HAP-1 (cell line): Measurements from ENCODE around the gene SLC6A12.
"Not testable (repeated sequence)": the region's sequence is repeated elsewhere in the genome, so short reads cannot be mapped to it uniquely, and the experiment has no call there.

Experiments used
- DNase-seq, 2 experiments: peaks; one replicate each; pipeline ENCODE4 v3.0.0-alpha.2; 2016 to 2020; ENCODE audit warnings: low spot score in 2 of 2
- H3K27me3 ChIP-seq: fragments of 250-450 bp; sonication (Bioruptor Pico); 2 replicates; pipeline ENCODE4 v1.5.1; 2020; ENCODE audit warnings: low read depth, mild to moderate bottlenecking, moderate library complexity
- H3K36me3 ChIP-seq: fragments of 250-450 bp; sonication (Bioruptor Pico); replicated peaks from 2 replicates; pipeline ENCODE4 v1.5.1; 2020; ENCODE audit warnings: mild to moderate bottlenecking
- H3K4me1 ChIP-seq: fragments of 250-450 bp; sonication (Bioruptor Pico); 2 replicates; pipeline ENCODE4 v1.5.1; 2020; ENCODE audit warnings: mild to moderate bottlenecking
- H3K4me3 ChIP-seq: fragments of 250-450 bp; sonication (Bioruptor Pico); 2 replicates; pipeline ENCODE4 v1.5.1; 2020; ENCODE audit warnings: mild to moderate bottlenecking, moderate library complexity
- H3K9me3 ChIP-seq: fragments of 250-450 bp; sonication (Bioruptor Pico); 2 replicates; pipeline ENCODE4 v1.5.1; 2020; ENCODE audit warnings: mild to moderate bottlenecking, moderate library complexity
- in situ Hi-C: fragments of 300-500 bp; cut with MboI; formaldehyde crosslinking; loops from 3 replicates; pipeline ENCODE4 v1.14.3; 2020; ENCODE audit warnings: low sequenced_read_pairs, inconsistent platforms, mixed read lengths

The SLC6A12 gene

GRCh38 chr12:241266-241665, 27.3 kb upstream of the SLC6A12 start:
- in situ Hi-C loops, result no loop called here
- no peak overlapping the region for H3K4me3 ChIP-seq
- DNase-seq, result no peak
- H3K36me3 ChIP-seq, result no peaks in the 10 kb centered on the region
- H3K4me1 ChIP-seq, result no peaks in the 10 kb centered on the region
- no peaks in the 10 kb centered on the region for H3K27me3 ChIP-seq
- peaks cover 3% of the 10 kb centered on the region for H3K9me3 ChIP-seq

- no peaks in the 10 kb centered on the region for H3K4me1 ChIP-seq
- in situ Hi-C loops, result no loop called here
- no peak overlapping the region for H3K4me3 ChIP-seq
- H3K9me3 ChIP-seq, result peaks cover 3% of the 10 kb centered on the region; the same call in 1 of the 2 replicates
- no peaks in the 10 kb centered on the region for H3K27me3 ChIP-seq
- H3K36me3 ChIP-seq, result no peaks in the 10 kb centered on the region
- no peak for DNase-seq
These were observed 26.6 kb upstream of the SLC6A12 start for GRCh38 chr12:240566-240965.

GRCh38 chr12:238736-239398, 24.9 kb upstream of the SLC6A12 start:
- Histone ChIP-seq H3K36me3 (no peaks in the 10 kb centered on the region), H3K4me3 (no peak overlapping the region), H3K4me1 (no peaks in the 10 kb centered on the region), H3K27me3 (no peaks in the 10 kb centered on the region), H3K9me3 (peaks cover 3% of the 10 kb centered on the region; the same call in 1 of the 2 replicates)
- in situ Hi-C loops, result no loop called here
- no peak for DNase-seq

GRCh38 chr12:238116-238515, 24.2 kb upstream of the SLC6A12 start:
- no peak overlapping the region for H3K4me3 ChIP-seq
- H3K9me3 ChIP-seq, result peaks cover 3% of the 10 kb centered on the region; the same call in 1 of the 2 replicates
- no peaks in the 10 kb centered on the region for H3K36me3 ChIP-seq
- in situ Hi-C loops, result no loop called here
- no peak for DNase-seq
- H3K4me1 ChIP-seq, result no peaks in the 10 kb centered on the region
- H3K27me3 ChIP-seq, result no peaks in the 10 kb centered on the region

- in situ Hi-C loops, result no loop called here
- Histone ChIP-seq H3K4me1 (no peaks in the 10 kb centered on the region), H3K4me3 (no peak overlapping the region), H3K9me3 (peaks cover 3% of the 10 kb centered on the region; the same call in 1 of the 2 replicates), H3K27me3 (no peaks in the 10 kb centered on the region), H3K36me3 (no peaks in the 10 kb centered on the region)
- DNase-seq, result no peak
These were observed 23.3 kb upstream of the SLC6A12 start for GRCh38 chr12:237026-237815.

GRCh38 chr12:236445-236844, 22.5 kb upstream of the SLC6A12 start:
- DNase-seq, result no peak
- no peaks in the 10 kb centered on the region for H3K4me1 ChIP-seq
- peaks cover 3% of the 10 kb centered on the region; the same call in 1 of the 2 replicates for H3K9me3 ChIP-seq
- no peak overlapping the region for H3K4me3 ChIP-seq
- no peaks in the 10 kb centered on the region for H3K36me3 ChIP-seq
- in situ Hi-C loops, result no loop called here
- H3K27me3 ChIP-seq, result no peaks in the 10 kb centered on the region

- H3K4me1 ChIP-seq, H3K36me3 ChIP-seq, in situ Hi-C loops, DNase-seq, H3K4me3 ChIP-seq, H3K27me3 ChIP-seq, H3K9me3 ChIP-seq: not testable (repeated sequence)
These were observed 22.0 kb upstream of the SLC6A12 start for GRCh38 chr12:235967-236366.

GRCh38 chr12:234891-235415, 21.0 kb upstream of the SLC6A12 start:
- peaks cover 3% of the 10 kb centered on the region; the same call in 1 of the 2 replicates for H3K9me3 ChIP-seq
- no peak for DNase-seq
- no peaks in the 10 kb centered on the region for H3K36me3 ChIP-seq
- H3K4me1 ChIP-seq, result no peaks in the 10 kb centered on the region
- in situ Hi-C loops, result no loop called here
- H3K4me3 ChIP-seq, result no peak overlapping the region
- H3K27me3 ChIP-seq, result no peaks in the 10 kb centered on the region

- 0 out of 2 replicates have a peak, but pooled peaks cover 2% of the 10 kb centered on the region for H3K27me3 ChIP-seq
- DNase-seq, result no peak
- no peaks in the 10 kb centered on the region for H3K36me3 ChIP-seq
- no peaks in the 10 kb centered on the region for H3K4me1 ChIP-seq
- in situ Hi-C loops, result no loop called here
- no peak overlapping the region for H3K4me3 ChIP-seq
- H3K9me3 ChIP-seq, result peaks cover 3% of the 10 kb centered on the region; the same call in 1 of the 2 replicates
These were observed 20.1 kb upstream of the SLC6A12 start for GRCh38 chr12:234019-234418.

- no peak for DNase-seq
- in situ Hi-C loops, result no loop called here
- H3K9me3 ChIP-seq, result peaks cover 3% of the 10 kb centered on the region; the same call in 1 of the 2 replicates
- H3K27me3 ChIP-seq, result 0 out of 2 replicates have a peak, but pooled peaks cover 2% of the 10 kb centered on the region
- no peak overlapping the region for H3K4me3 ChIP-seq
- no peaks in the 10 kb centered on the region for H3K4me1 ChIP-seq
- no peaks in the 10 kb centered on the region for H3K36me3 ChIP-seq
These were observed 19.6 kb upstream of the SLC6A12 start for GRCh38 chr12:233615-233968.

- Histone ChIP-seq H3K27me3 (peaks cover 2% of the 10 kb centered on the region; the same call in 1 of the 2 replicates), H3K4me3 (no peak overlapping the region), H3K36me3 (no peaks in the 10 kb centered on the region), H3K9me3 (peaks cover 3% of the 10 kb centered on the region; the same call in 1 of the 2 replicates), H3K4me1 (no peaks in the 10 kb centered on the region)
- no peak for DNase-seq
- in situ Hi-C loops, result no loop called here
These were observed 19.0 kb upstream of the SLC6A12 start for GRCh38 chr12:232731-233614.

GRCh38 chr12:230925-231671, 17.1 kb upstream of the SLC6A12 start:
- Histone ChIP-seq H3K36me3 (no peaks in the 10 kb centered on the region), H3K27me3 (peaks cover 2% of the 10 kb centered on the region; the same call in 1 of the 2 replicates), H3K9me3 (no peaks in the 10 kb centered on the region; the same call in 1 of the 2 replicates), H3K4me1 (no peaks in the 10 kb centered on the region), H3K4me3 (no peak overlapping the region)
- in situ Hi-C loops, result no loop called here
- DNase-seq, result peak in 1 of 2 experiments; percentile 5
